AG04449 (cell line): ENCODE measurements around the gene BAG3.

Source experiments
- CTCF ChIA-PET: fragments of 350-600 bp; formaldehyde crosslinking; extraction: SDS; loops from one replicate; lab custom pipeline; 2021; ENCODE audit warnings: antibody characterized with exemption; lab: Yijun Ruan, JAX
- POLR2A ChIA-PET: fragments of 400-600, 350-600 bp; formaldehyde crosslinking; extraction: SDS; loops from one replicate; lab custom pipeline; 2020; ENCODE audit warnings: antibody characterized with exemption, inconsistent platforms; lab: Yijun Ruan, JAX
- DNase-seq: peaks from one replicate; pipeline ENCODE4 v3.0.0-alpha.2; 2010; ENCODE audit warnings: low read depth, low spot score
- H3K4me3 ChIP-seq: 2 replicates; pipeline ENCODE4 v1.5.1; 2011; ENCODE audit warnings: low read depth, mild to moderate bottlenecking, control low read depth, low read length
- CTCF ChIP-seq: IDR thresholded peaks from one replicate; pipeline ENCODE4 v1.5.1; 2011; ENCODE audit warnings: mild to moderate bottlenecking, moderate library complexity, low read length, control low read depth, inconsistent platforms; ENCODE audit not compliant: insufficient read depth; ENCODE audit errors: missing control alignments

The BAG3 gene

GRCh38 chr10:119688033-119688508 is 36.9 kb downstream of the BAG3 start:
- H3K4me3 ChIP-seq = no peak overlapping the region
- no peak for TF ChIP-seq CTCF
- ChIA-PET POLR2A (interaction anchor here (1.4 kb wide), 1 partner anchor 38 kb away, joined by 4 read pairs; the partner anchor contains the start of gene INPP5F), CTCF (interaction anchor here (1.0 to 9.2 kb wide), 21 partner anchors 9 to 489 kb away, joined by 3 to 122 read pairs (median 6); partner anchors contain the start of genes INPP5F and MCMBP)
- DNase-seq = no peak

GRCh38 chr10:119689016-119689580 is 37.9 kb downstream of the BAG3 start:
- DNase-seq = no peak
- ChIA-PET POLR2A (no interaction called here), CTCF (interaction anchor here (1.1 to 5.1 kb wide), 5 partner anchors 9 to 171 kb away, joined by 3 to 63 read pairs (median 5); no protein-coding TSS in a partner anchor)
- H3K4me3 ChIP-seq = no peak overlapping the region
- no peak for TF ChIP-seq CTCF

GRCh38 chr10:119691726-119692125 is 40.5 kb downstream of the BAG3 start:
- ChIA-PET POLR2A (no interaction called here), CTCF (interaction anchor here (1.1 to 1.4 kb wide), 2 partner anchors 59 to 168 kb away, joined by 3 read pairs; no protein-coding TSS in a partner anchor)
- TF ChIP-seq CTCF = no peak
- H3K4me3 ChIP-seq = no peak overlapping the region
- no peak for DNase-seq

GRCh38 chr10:119693262-119693957 is 42.2 kb downstream of the BAG3 start:
- no peak overlapping the region for H3K4me3 ChIP-seq
- no peak for TF ChIP-seq CTCF
- no peak for DNase-seq
- ChIA-PET CTCF (interaction anchor here (0.8 to 1.3 kb wide), 2 partner anchors 49 to 166 kb away, joined by 3 read pairs; no protein-coding TSS in a partner anchor), POLR2A (interaction anchor here (1.0 kb wide), 1 partner anchor 68 kb away, joined by 3 read pairs; no protein-coding TSS in a partner anchor)

GRCh38 chr10:119694608-119695007 is 43.4 kb downstream of the BAG3 start:
- ChIA-PET CTCF (interaction anchor here (0.8 to 6.0 kb wide), 3 partner anchors 9 to 165 kb away, joined by 3 to 53 read pairs (median 9); no protein-coding TSS in a partner anchor), POLR2A (no interaction called here)
- no peak for TF ChIP-seq CTCF
- H3K4me3 ChIP-seq = no peak overlapping the region
- no peak for DNase-seq
